Skeletal muscle satellite cell (primary cell): ENCODE measurements around the gene IL1A.

Experiments used
- H3K27me3 ChIP-seq: 2 replicates; pipeline ENCODE4 v1.7.0; 2013; ENCODE audit warnings: low read length; ENCODE audit not compliant: control insufficient read depth, insufficient read depth
- H3K36me3 ChIP-seq: 2 replicates; pipeline ENCODE4 v1.7.0; 2013; ENCODE audit warnings: mild to moderate bottlenecking, control low read depth, low read length; ENCODE audit not compliant: insufficient read depth
- H3K4me1 ChIP-seq: 2 replicates; pipeline ENCODE4 v1.7.0; 2013; ENCODE audit warnings: low read length; ENCODE audit not compliant: control insufficient read depth, insufficient read depth
- H3K4me2 ChIP-seq: 2 replicates; pipeline ENCODE4 v1.7.0; 2013; ENCODE audit warnings: mild to moderate bottlenecking, low read length
- H3K4me3 ChIP-seq: 2 replicates; pipeline ENCODE4 v1.7.0; 2013; ENCODE audit warnings: low read length
- H3K9ac ChIP-seq: 2 replicates; pipeline ENCODE4 v1.7.0; 2013; ENCODE audit warnings: mild to moderate bottlenecking, low read depth, low read length, moderate library complexity
- H3K9me3 ChIP-seq: replicated peaks from 2 replicates; pipeline ENCODE4 v1.7.0; 2013; ENCODE audit warnings: mild to moderate bottlenecking, control low read depth, low read length

Gene IL1A

DNA sequence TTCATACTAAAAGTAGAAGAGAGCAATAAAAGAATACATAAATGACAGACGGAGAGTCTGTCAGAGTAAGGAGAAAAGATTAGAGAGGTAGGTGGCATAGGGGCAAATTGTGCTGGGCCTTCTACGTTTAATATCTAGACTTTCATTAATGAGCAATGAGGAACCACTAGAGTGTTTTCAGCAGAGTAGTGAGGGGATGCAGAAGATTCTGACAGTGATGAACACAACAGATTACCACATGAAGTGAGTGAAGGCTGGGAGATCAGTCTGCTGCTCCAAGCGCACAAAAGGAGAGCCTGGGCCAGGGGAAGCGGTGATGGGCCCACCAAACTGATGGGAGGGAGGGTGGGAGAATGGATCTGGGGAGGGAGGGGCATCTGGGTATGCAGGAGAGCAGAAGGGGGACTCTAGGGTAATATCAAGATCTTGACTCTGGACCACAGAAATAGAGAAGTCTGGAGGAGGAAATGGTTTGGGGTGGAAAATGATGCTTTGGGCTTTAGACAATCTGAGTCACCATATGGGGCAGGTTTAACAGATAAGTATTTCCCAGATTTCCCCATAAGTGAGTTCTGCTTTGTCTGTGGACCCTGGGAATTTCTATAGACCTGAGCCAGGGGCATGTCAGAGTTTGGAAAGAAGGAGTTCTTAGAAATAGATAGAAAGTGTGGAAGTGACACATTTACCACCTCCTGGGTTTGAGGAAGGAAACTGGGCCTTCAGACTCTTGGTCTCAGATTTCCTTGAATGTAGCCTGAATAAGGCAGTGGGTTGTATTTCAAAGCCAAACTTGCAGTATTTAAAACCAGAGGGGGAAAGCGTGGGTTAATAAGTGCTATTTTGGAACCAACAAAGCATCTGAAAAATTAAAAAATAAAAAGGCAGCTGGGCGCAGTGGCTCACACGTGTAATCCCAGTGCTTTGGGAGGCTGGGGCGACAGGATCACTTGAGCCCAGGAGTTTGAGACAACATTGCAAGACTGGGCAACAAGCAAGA is 15.0 kb upstream of the IL1A start:
- Histone ChIP-seq H3K9me3 (no peaks in the 10 kb centered on the region), H3K4me2 (no peak overlapping the region), H3K27me3 (no peaks in the 10 kb centered on the region), H3K9ac (no peak overlapping the region), H3K4me1 (peaks cover under 1% of the 10 kb centered on the region), H3K4me3 (no peak overlapping the region), H3K36me3 (no peaks in the 10 kb centered on the region)

DNA sequence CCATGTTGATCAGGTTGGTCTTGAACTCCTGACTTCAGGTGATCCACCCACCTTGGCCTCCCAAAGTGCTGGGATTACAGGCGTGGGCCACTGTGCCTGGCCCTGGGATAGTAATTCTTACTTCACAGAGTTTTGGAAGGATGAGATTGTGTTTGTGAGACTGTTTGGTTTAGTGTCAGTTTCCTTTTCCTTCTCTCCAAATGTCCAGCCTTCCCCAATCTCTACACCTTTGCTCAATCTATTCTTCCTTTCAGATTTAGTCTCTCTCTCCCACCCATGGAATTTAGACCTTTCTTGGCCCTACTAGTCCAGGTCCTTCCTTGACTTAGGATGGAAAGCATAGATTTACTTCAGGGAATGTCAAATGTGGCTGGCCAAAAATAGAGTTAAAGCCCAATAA is 12.2 kb upstream of the IL1A start:
- H3K9me3 ChIP-seq = no peaks in the 10 kb centered on the region
- H3K36me3 ChIP-seq = no peaks in the 10 kb centered on the region
- H3K4me2 ChIP-seq = no peak overlapping the region
- peaks cover 5% of the 10 kb centered on the region for H3K4me1 ChIP-seq
- no peak overlapping the region for H3K4me3 ChIP-seq
- no peaks in the 10 kb centered on the region for H3K27me3 ChIP-seq
- no peak overlapping the region for H3K9ac ChIP-seq

DNA sequence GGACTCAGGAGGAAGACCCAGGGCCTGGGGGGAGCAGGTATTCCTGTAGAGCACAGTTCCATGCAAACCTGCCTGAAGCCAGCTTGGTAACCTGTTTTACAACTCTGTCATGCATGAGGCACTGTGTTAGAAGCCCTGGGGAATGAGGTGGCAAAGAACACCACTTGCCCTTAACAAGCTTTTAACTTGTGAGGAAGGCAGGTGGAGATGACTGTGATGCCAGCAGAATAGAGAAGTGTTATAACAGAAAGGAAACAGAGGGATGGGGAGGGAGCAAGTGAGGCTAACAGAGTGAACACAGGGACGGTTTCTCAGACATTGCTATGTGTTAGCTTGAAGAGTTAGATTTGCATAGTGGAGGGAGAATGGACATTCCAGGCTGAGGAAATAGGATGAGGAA is 11.5 kb upstream of the IL1A start:
- no peaks in the 10 kb centered on the region for H3K36me3 ChIP-seq
- H3K4me3 ChIP-seq = no peak overlapping the region
- no peak overlapping the region for H3K9ac ChIP-seq
- no peaks in the 10 kb centered on the region for H3K9me3 ChIP-seq
- no peaks in the 10 kb centered on the region for H3K27me3 ChIP-seq
- H3K4me2 ChIP-seq = no peak overlapping the region
- peaks cover 5% of the 10 kb centered on the region for H3K4me1 ChIP-seq

DNA sequence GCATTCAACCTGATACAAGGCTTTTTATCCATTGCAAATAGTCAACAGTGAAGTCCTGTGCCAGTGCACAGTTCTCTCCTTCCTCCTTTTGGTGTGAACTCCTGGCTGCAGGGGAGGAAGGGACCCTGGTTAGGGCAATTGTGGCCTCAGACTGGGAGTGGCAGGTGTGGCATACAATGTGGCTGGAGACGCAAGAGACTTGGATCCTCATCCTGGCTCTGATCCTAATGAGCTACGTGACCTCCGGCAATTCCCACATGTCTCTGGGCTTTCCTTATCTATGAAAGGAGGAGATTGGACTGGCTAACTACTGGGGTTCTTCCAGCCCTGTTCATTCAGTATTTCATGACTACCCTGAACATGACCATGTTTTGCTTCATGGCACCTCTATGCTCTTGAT is 10.5 kb upstream of the IL1A start:
- Histone ChIP-seq H3K9ac (no peak overlapping the region), H3K27me3 (no peaks in the 10 kb centered on the region), H3K4me1 (peaks cover 5% of the 10 kb centered on the region), H3K9me3 (no peaks in the 10 kb centered on the region), H3K4me3 (no peak overlapping the region), H3K36me3 (no peaks in the 10 kb centered on the region), H3K4me2 (no peak overlapping the region)

DNA sequence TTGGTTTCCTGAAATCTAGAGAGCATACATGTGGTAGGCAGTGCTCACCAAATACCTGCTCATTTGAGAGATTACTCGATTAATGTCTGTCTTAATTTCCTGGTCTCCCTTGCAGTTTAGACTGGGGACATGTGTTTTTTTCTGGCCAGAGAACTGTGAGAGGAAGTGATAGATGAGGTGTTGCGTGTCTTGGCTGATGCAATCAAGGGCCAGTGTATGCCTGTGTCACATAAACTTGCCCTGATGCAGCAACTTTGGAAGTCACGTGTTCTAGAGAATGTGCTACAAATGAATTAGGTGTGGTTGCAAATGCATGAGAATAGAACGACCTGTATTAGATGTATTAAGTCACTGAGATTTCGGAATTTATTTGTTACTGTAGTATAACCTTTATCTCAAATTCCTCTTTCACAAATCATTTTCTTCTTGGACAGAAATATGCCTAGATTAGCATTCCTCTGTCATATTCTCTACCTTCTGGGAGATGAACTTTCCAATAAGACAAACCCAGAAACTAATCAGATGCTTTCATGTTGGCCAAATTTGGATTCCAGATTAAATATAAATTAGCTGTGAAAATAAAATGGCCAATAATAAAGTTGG is 9.9 kb upstream of the IL1A start:
- H3K9me3 ChIP-seq = no peaks in the 10 kb centered on the region
- H3K4me2 ChIP-seq = no peak overlapping the region
- no peak overlapping the region for H3K9ac ChIP-seq
- no peak overlapping the region for H3K4me3 ChIP-seq
- H3K4me1 ChIP-seq = peaks cover 5% of the 10 kb centered on the region
- H3K36me3 ChIP-seq = no peaks in the 10 kb centered on the region
- no peaks in the 10 kb centered on the region for H3K27me3 ChIP-seq

DNA sequence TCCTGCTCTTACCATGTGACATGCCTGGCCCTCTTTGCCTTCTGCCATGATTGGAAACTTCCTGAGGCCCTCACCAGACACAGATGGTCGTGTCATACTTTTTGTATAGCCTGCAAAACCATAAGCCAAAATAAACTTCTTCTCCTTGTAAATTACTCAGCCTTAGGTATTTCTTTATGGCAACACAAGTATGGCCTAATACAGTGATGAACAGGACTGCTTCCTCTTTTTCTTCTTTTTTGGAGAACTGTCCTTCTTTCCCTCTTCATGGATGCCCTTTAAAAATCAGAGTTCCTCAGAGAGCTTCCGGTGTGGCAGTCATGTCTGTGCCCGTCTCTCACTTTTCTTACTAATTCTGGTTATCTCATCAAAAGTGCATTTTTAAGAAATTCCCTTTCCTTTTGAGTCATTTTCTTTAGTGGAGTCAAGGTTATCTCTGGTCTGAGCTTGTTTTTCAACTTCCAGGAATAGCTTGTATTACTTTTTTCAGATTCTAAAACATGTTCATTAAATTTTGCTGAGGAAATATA is 9.2 kb upstream of the IL1A start:
- H3K9me3 ChIP-seq = no peaks in the 10 kb centered on the region
- no peak overlapping the region for H3K4me3 ChIP-seq
- H3K9ac ChIP-seq = no peak overlapping the region
- no peaks in the 10 kb centered on the region for H3K27me3 ChIP-seq
- H3K4me1 ChIP-seq = peaks cover 5% of the 10 kb centered on the region
- no peaks in the 10 kb centered on the region for H3K36me3 ChIP-seq
- H3K4me2 ChIP-seq = no peak overlapping the region

DNA sequence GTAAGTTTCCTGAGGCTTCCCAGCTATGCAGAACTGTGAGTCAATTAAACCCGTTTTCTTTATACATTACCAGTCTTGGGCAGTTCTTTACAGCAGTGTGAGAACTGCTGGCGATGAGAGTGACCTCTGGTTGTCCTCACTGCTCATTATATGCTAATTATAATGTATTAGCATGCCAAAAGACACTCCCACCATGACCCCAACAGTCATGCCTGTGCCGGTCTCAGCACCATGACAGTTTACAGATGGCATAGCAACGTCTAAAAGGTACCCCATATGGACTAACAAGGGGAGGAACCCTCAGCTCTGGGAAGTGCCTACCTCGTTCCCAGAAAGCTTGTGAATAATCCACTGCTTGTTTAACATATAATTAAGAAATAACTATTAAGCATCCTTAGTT is 8.1 kb upstream of the IL1A start:
- Histone ChIP-seq H3K4me2 (no peak overlapping the region), H3K9ac (no peak overlapping the region), H3K9me3 (no peaks in the 10 kb centered on the region), H3K27me3 (no peaks in the 10 kb centered on the region), H3K4me3 (no peak overlapping the region), H3K36me3 (no peaks in the 10 kb centered on the region), H3K4me1 (peaks cover 5% of the 10 kb centered on the region)

DNA sequence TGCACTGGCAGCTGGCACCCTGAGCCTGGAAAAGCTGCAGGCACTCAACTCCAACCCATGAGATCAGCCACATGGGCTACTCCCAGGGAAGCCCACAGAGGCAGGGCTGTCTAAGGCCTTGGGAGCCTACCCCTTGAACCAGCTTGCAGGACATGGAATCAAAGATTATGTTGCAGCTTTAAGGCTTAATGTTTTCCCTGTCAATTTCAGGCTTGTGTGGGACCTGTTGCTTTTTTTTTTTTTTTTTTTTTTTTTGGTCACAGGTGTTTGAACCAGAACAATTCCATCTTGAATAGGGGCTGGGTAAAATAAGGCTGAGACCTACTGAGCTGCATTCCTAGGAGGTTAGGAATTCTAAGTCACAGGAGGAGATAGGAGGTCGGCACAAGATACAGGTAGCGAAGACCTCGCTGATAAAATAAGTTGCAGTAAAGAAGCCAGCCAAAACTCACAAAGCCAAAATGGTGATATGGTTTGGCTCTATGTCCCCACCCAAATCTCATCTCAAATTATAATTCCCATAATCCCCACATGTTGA is 7.5 kb upstream of the IL1A start:
- H3K9me3 ChIP-seq = no peaks in the 10 kb centered on the region
- H3K27me3 ChIP-seq = no peaks in the 10 kb centered on the region
- no peak overlapping the region for H3K4me3 ChIP-seq
- H3K9ac ChIP-seq = no peak overlapping the region
- H3K4me2 ChIP-seq = no peak overlapping the region
- H3K4me1 ChIP-seq = peaks cover 5% of the 10 kb centered on the region
- H3K36me3 ChIP-seq = no peaks in the 10 kb centered on the region

DNA sequence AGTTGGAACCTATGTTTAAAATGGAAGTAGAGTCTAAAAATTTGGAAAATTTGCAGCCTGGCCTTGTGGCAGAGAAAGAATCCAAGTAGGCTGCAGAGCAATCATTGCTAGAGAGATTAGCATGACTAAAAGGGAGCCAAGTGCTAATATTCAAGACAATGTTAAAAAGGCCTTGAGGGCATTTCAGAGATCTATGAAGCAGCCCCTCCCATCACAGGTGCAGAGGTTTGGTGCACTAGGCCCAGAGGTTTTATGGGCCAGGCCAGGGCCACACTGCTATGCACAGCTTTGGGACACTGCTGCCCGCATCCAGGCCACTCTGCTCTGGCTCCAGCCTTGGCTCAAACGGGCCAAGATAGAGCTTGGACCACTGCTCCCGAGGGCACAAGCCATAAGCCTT is 6.7 kb upstream of the IL1A start:
- no peak overlapping the region for H3K9ac ChIP-seq
- peaks cover 5% of the 10 kb centered on the region for H3K4me1 ChIP-seq

DNA sequence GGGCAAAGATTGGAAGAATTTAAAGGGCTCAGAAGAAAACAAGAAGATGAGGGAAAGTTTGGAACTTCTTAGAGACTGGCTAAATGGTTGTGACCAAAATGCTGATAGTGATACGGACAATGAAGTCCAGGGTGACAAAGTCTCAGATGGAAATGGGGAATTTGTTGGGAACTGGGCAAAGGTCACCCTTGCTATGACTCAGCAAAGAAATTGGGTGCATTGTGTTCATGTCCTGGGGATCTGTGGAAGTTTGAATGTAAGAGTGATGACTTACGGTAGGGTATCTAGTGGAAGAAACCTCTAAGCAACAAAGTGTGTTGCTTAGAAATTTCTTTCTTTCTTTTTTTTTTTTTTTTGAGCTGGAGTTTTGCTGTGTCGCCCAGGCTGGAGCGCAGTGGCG is 6.0 kb upstream of the IL1A start:
- Histone ChIP-seq H3K36me3 (no peaks in the 10 kb centered on the region), H3K9me3 (no peaks in the 10 kb centered on the region), H3K4me2 (no peak overlapping the region), H3K27me3 (no peaks in the 10 kb centered on the region), H3K4me1 (peaks cover 5% of the 10 kb centered on the region), H3K9ac (no peak overlapping the region), H3K4me3 (no peak overlapping the region)

More for the DNA sequence above, 6.7 kb upstream of the IL1A start:
- Histone ChIP-seq H3K27me3 (no peaks in the 10 kb centered on the region), H3K9me3 (no peaks in the 10 kb centered on the region), H3K4me3 (no peak overlapping the region), H3K36me3 (no peaks in the 10 kb centered on the region), H3K4me2 (no peak overlapping the region)

DNA sequence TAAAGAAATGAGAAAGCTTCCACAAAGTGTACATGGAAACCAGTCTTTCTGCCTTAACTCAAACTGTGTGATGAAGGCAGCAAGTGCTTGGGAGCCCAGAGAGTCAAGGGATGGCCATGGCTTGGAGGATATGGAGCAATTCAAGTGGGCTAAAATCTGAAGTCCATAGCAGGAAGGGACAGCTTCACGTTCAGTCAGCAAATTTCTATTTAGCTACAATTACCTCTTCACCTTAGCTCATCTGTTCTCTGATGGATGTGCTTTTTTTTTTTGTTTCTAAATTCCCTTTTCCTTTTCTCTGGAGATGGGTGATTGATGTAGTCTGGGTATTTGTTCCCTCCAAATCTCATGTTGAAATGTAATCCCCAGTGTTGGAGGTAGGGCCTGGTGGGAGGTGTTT is 4.9 kb upstream of the IL1A start:
- Histone ChIP-seq H3K9me3 (no peaks in the 10 kb centered on the region), H3K4me1 (peaks cover 4% of the 10 kb centered on the region), H3K36me3 (no peaks in the 10 kb centered on the region), H3K9ac (no peak overlapping the region), H3K4me3 (no peak overlapping the region), H3K4me2 (no peak overlapping the region), H3K27me3 (no peaks in the 10 kb centered on the region)
